Activated CD8-positive, alpha-beta memory T cell treated with anti-CD3 and anti-CD28 coated beads, Interleukin-2, amount 50 U/mL, for 4 hours (primary cell): ENCODE data around the gene SCN1A.
"Not testable (repeated sequence)": the region's sequence is repeated elsewhere in the genome, so short reads cannot be mapped to it uniquely, and the experiment has no call there.

ENCODE experiments used
- DNase-seq: peaks from one replicate; pipeline ENCODE4 v3.0.0-alpha.2; 2020

Gene SCN1A

DNA sequence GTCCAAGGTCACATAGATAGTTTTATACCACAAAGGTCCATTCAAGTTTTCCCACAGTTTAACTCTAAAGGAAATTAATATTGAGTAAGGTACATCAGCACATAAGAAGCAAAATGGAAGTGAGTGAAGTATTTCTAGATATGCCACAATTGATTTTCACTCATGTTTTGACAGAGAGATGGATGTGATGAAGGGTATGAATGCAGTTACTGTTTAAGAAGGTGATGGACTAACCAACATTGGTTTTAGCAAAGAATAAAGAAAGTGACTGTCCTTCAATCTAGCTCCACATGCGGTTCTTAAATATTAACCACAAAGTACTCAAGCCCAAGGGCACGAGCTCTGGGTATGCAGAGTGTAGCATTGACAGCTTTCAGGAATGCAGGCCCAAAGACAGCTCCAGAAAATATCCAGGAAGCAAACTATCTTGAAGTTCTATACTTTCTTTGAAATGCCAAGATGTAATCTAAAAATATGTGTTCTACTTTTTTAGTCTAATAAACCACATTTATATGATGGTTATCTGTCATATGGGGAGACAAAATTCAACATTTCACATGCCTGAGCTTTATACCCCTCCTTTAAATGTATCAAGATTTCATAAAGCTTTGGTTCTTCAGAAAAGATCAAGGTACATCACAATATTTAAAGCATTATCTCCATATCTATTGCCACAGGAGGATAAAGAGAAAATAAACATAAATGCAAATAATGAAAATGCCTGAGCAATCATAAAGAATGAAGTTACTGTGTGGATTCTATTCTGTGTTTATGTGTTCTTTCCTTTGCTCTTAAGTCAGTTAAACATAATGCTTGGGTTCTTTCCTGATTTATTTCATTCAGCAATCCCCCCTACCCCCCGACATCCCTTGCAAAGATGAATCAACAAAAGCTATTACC, 6.7 kb upstream of the SCN1A start:
- DNase-seq = no peak

DNA sequence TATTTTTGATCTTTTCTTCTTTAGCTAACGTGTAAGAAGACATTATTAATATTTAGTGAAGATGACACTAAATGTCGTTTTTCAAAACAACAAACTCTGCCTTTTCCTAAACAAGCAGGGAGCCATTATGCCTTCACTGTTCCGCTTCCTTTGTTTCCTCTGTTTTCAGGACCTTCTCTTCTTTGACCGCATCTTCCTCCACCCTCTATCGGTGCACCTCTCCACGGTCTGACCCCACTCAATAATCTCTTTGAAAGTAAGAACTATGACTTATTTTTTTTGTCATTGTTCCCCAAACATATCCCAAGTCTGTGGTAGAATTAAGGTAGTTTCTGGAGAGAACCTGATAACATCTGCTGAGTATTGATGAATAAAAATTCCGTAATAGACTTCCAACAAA, 5.8 kb upstream of the SCN1A start:
- no peak for DNase-seq

DNA sequence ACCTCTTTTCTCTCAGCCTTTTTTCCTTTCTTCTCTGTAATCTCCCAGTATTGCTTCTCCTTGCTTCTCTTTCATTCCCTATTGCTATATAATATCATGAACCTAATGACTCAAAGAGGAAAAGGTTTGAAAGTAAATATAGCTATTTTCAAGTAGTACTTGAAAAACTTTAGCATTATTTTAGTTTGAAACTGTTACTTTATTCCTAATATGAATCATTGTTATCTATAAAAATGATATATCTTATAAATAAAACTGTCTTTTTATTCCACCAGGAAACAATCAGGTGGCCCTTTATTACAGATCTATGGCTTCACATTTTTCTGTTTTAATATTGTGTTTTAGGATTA, 311 bp upstream of the SCN1A start:
- DNase-seq = no peak

DNA sequence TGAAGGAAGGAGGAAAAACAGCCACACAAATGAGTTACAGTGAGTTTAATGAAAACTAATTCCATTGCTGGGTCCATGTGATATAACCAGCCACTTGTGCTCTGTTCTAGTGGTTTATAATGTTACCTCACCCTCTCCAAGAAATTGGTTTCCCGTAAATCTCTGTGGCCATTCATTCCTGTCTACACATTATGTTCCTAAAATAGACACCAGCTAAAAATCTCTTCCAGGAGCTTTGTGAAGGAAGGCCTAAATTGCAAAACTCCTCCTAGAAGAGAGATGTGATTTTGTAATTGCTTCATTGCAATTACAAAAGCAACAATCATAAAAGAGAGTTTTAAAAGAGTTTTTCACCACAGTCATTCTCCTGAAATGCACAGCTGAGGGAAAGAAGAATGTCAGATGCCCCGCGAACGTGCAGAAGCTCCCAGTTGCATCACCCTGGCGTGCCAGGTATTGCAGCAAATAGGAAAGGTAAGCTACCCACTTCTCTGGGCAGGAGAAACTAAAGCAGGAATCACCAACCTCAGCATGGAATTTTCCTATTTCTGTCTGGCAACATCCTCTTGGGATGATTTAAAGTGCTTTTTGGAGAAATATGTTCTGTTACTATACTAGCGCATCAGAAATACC, 1.7 kb downstream of the SCN1A start:
- DNase-seq = no peak

DNA sequence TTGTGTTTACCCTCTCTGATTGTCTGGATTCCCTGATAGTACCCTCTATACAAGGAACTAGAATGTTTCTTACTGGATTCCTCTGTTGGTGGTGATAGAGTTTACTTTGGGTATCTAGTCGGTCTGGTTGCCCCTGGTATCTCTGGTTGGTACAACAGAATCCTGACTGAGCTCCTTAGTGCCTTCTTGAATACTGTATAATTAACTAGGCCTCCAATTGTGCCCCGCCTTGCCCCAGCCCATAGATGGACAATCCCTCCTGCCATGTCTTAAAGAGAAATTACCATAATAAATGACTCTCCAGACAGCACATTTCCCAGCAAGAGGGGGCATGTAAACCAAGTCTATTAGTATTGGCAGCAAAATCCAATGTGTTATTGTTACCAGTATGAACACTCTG, 2.3 kb downstream of the SCN1A start:
- DNase-seq = no peak

DNA sequence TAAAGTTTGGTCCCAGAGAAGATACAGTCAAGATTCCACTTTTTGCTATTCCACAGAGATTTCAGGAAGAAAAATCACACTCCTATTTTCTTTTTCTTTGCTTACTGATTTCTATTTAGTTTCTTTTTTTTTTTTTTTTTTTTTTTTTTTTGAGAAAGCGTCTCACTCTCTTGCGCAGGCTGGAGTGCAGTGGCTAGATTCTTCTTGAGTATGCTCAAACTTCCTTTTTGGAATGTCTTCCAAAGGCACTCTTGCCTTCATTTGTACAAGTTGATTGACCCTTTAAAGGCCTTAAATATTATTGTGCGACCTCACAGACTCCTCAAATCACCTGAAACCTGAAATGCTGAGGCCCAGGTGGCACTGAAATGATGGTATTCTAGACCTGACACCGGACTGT, 9.6 kb downstream of the SCN1A start:
- DNase-seq = no peak

DNA sequence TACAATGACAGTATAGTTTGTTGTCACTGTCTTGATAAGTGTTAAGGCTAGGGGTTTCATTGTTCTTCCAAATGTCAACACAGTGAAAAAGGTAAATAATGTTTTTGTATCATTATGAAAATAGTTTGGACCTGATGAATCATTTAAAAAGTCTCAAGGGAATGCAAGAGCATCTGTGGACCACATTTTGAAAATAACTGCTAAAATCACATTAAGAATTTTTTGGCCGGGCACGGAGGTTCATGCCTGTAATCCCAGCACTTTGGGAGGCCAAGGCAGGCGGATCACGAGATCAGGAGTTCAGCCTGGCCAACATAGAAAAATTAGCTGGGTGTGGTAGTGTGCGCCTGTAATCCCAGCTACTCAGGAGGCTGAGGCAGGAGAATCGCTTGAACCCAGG, 10.3 kb downstream of the SCN1A start:
- DNase-seq = no peak

DNA sequence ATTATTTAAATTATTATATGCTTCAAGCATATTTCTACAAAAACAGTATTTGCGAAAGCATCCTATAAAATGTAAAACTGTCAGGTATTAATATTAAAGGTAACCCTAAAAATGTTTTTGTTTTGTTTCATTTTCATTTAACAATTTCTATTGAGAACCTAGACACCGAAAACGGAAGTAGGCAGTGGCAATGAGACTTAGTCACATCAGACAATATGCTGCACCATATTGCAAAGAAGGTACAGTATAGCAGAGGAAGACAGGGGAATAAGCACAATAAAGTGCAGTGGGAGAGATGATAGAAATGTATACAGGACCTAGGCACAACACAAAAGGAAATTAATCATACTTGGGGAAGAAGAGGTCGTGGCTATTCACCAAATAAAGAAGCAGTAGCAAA, 12.2 kb downstream of the SCN1A start:
- no peak for DNase-seq

DNA sequence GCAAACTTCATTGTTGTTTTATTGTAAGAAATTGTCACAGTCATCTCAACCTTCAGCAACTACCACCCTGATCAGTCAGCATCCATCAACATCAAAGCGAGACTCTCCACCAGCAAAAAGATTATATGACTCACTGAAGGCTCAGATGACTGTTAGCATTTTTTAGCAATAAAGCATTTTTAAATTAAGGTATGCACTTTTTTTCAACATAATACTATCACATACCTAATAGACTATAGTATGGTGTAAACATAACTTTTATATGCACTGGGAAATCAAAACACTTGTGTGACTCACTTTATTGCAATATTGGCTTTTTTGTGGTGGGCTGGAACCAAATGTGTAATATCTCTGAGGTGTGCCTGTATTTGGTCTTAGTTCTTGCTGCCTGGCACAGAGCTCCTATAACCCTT, 15.6 kb downstream of the SCN1A start:
- no peak for DNase-seq

DNA sequence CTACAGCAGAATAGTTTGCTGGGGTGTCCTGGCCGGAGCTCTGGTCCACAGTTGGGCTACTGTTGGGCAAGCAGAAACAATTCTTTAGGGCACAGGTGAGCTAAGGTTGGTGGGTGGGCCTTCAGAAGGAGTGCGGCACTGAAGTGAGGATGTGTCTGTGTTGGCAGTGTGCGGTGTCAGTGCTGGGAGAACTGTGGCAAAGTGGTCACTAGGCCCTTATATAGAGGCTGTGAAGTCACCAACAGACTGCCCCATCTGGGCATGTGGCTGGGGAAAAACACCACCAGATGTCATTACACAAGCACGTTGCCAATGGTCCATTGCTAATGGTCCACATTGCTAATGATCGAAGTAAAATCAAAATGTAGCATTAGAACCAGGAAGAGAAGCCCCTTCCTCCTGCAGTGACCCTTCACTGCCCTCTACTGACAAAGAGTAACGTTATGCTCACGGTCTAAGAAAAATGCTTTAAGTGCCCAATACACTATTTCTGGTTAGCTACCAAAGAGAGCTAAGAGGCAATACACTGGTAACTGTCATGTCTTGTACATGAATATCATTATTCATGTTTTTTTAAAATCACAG, 21.3 kb downstream of the SCN1A start:
- no peak for DNase-seq

DNA sequence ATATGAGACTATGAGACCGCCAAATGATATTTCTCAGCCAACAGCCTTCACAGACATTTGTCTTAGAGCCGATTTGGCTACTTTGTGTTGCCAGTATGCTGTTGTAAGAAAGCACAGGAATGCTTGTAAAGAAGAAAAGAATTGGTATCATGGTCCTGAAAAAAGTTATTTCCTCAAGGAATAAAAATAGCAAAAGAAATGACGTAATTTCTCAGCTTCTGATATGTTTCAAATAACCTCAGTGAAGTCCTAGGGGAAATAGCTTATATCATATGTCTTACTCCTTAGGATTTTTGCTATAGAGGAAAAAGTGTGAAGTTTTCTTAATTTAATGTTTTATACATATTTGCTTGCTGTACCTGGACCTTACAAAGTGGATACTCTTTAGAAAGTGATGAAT, 23.0 kb downstream of the SCN1A start:
- DNase-seq = no peak

DNA sequence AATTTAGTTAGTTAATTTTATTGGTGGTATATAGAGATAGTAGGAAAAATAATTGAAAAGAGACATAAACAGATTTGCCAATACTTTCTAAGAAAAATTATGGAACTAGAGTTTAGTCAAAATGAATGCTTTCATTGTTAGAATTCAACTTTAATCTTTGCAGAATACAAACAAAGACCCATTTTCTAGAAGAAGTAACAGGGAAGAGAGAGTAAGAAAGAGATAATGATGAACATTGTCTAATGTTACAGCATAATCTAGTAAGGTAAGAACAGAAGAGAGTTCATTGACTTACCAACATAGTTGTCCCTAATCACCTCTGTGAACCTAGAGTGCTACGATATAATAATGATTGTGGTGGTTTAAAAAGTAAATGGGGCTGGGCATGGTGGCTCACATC, 23.7 kb downstream of the SCN1A start:
- no peak for DNase-seq

DNA sequence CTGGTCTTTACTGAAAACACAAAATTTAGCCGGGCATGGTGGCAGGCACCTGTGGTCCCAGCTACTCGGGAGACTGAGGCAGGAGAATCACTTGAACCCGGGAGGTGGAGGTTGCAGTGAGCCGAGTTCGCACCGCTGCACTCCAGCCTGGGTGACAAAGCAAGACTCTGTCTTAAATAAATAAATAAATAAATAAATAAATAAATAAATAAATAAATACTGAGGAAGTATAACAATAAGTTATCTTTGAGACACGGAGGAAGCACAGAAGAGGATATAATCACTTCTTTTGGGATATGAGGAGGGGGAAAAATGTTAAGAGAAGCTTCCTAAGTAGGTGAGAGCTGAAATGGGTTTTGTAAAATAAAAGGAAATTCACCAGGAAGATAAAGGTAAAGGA, 24.5 kb downstream of the SCN1A start:
- not testable (repeated sequence) for DNase-seq

DNA sequence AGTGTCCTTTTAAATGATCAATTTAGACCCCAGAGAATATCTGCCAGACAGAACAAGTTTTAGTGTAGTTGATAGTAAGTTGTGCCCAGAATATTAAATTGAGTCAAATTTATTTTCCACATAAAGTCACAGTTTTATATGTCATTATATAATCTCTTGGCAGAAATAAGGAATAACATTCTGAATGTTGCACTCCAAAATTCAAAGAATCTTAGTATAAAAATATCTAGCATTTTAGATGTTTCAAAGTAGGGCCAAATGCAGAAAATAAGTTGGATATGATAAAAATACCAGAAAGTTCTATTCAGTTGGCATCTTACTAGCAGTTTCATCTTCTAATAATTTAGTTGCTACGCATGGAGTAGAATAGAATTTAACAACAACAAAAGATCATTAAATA, 33.5 kb downstream of the SCN1A start:
- no peak for DNase-seq

DNA sequence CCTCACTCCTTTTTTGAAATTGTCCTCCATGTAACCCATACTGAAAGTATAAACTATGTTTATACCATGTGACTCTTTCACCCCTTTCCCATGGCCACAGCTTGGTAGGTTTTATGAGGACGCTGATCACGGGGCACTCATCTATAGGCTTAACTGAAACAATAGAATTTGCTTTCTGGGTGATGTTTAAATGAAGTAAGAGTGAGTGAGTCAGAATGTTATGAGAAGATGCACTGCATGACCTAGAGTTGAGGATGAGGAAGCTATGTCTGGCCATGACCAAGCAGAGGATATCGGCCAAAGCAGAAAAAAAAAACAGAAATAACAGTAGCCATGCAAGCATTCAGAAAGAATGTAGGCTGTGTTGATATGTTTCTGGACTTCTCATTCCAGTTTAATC, 34.9 kb downstream of the SCN1A start:
- DNase-seq = no peak

DNA sequence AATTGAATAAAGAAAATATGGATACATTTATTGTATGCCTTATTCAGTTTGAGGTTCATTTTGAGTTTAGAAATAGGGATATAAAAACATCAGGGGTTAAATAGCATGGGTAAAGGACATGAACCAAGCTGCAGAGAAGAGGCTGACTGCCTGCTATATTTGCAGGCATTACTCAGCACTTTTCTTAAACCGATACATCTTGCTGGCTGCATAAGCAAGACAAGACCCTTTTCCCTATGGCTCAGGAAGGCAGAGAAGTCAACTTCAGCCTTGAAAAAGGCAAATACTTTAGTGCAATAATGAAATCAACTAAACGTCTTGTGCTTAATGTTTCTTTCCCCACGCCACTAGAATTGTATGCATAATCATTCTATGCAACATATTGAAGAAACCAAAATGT, 36.4 kb downstream of the SCN1A start:
- no peak for DNase-seq

DNA sequence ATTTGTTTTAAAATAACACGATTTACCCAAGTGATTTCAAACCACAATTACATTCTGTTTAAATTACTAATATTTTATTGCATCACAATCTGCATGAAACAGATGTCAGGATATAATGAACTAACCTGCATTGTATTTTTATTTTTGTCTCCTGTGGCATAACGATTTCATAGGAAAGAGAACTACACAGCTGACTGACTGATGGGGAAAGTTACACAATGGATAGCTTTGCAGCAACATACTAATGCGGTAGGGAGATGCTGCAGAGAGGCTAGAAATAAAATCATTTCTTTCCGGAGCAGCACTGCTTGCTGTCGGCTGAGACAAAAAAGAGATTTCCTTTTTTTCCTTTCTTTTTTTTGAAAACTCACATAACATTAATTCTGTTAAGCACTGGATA, 36.9 kb downstream of the SCN1A start:
- no peak for DNase-seq

DNA sequence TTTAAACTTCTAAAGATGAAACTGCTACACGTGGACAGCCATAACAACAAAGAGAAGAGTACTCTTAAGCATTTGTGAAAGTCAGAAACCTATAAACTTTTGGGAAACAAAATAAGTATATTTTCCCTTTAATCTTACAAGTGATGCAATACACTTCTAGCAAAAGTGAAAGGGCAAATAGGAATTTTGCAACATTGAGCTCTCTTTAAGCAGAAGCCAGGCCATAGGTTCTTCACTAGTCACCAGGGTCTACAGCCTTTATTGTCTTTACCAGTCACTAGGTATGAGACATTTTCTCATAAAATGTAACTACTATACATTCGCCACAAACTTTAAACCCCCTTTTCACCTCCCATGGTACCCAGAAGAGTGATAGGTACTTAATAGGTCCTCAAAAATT, 37.5 kb downstream of the SCN1A start:
- DNase-seq = no peak

DNA sequence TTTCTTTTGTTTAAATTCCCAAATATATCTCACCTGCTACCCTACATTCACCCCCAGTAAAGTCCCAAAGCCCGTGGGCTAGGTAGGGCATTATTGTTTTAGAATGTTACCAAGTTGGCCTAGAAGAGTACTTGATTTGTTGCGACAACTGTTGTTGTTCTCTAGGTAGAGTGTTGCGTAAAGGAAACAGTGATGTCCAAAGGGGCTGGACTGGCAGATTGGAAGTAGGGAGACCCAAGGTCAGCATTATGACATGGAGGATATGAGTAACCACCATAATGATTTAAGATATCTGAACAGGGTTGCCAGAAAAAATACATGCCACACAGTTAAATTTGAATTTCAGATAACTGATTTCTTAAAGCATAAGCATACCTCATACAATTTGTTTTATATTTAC, 39.2 kb downstream of the SCN1A start:
- no peak for DNase-seq

DNA sequence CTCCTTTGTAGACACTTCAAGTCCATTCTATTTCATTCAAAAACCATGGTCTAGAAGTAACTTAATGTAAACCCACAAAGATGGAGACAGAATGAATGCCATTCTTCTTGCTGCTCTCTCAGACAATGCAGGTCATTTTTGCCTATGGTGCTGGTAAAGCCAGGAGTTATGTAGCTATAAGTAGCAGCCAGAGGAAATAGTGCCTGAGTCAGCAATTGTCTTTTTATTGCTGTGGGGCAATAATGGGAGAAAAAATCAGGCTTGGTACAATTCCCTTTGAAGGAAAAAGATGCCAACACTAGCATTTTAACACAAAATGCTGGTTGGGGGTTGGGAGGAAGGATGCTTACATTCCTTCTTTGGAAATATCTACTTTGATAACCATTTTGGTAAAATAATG, 43.5 kb downstream of the SCN1A start:
- DNase-seq = no peak

DNA sequence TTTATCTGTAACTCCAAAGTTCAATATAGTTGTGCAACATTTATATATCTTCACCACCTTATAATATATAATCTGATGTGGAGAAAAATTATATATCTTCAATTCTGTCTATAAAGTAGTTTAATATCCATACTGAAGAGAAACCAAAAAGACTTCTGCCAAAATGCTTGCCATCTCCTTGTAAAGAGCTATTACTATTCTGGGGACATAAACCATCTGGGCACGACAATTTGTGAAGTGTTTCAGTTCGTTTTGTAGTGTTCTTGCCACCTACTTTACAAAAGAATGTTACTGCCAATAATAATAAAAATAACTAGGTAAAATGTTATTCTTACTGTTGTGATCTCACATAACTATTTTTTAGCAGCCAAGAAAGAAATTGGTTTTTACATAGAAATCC, 45.1 kb downstream of the SCN1A start:
- no peak for DNase-seq

DNA sequence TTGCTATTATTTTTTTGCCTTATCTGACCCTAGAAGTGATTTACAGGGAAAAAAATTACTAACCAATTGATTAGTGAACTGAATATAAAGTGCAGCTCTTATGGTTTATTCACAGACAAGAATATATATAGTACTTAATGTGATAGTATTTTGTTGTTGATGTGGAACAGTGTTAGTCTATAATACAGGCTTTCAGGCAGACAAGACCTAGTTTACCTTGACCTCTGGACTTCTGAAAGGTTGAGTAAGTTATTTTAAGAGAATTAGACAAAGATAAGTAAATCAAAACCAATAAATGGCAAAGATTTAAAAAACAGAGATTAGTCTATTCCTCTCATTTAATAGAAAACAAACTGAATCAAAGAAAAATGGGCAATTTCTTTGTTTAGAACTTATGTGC, 46.0 kb downstream of the SCN1A start:
- no peak for DNase-seq

DNA sequence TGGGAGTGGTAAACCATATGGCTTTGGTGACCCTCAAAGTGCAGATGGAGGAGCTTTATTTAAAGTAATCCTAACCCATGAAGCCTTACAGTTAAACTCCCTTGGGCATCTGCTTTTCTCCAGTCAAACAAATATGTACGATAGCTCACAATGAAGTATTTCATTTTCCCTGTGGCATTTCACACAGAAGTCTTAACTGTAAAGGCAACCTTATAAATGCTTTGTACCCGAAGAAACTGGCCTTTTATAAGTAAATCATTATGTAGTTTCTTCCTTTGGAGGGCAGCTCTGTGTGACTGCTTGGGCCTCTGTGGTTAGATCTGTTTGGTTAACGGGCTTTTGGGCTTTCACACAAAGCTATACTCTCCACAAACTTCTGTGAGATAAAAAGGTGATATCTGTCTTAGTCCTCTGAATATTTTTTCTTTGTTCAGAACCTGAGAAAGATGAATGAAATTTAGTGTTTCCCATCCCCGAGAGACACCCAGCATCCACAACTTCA, 46.6 kb downstream of the SCN1A start:
- no peak for DNase-seq

DNA sequence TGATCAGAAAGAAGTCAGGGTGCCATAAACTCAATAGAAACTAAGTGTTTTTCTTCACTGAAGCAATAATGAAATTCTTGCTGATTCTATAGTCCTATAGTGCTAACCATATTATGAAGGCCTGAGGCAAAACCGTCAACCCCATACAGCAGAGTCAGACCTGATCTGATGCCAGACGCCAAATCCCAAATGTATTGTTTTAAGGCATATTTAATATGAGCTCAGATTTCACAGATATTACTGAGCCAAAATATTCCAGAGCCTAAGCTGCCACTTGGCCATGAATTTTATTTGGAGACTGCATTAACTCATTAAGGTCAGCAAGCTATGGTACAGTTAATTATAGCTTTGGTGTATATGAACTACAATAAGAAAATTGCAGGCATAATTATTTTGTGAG, 53.4 kb downstream of the SCN1A start:
- DNase-seq = no peak
